Hepatocyte (in vitro differentiated cells): ENCODE data around the gene CNOT6L. TPM values are rescaled to one million over a fixed set of nuclear protein-coding genes. Genes with fewer than 3 reads are reported as not detected.

Experiments
- DNase-seq: peaks from one replicate; pipeline ENCODE4 v3.0.0-alpha.2; 2016; ENCODE audit warnings: low spot score
- H2AFZ ChIP-seq: fragments of 200-600 bp; sonication (generic); 2 replicates; pipeline ENCODE4 v1.6.0; 2016; ENCODE audit warnings: antibody characterized with exemption, mild to moderate bottlenecking
- H3K27ac ChIP-seq: fragments of 200-600 bp; sonication (generic); 2 replicates; pipeline ENCODE4 v1.5.1; 2016; ENCODE audit warnings: mild to moderate bottlenecking
- H3K27me3 ChIP-seq: fragments of 200-600 bp; sonication (generic); 2 replicates; pipeline ENCODE4 v1.6.1; 2016
- H3K36me3 ChIP-seq: fragments of 200-600 bp; sonication (generic); replicated peaks from 2 replicates; pipeline ENCODE4 v1.5.1; 2016; ENCODE audit warnings: low read depth; ENCODE audit not compliant: insufficient read depth
- H3K4me1 ChIP-seq: fragments of 200-600 bp; sonication (generic); 2 replicates; pipeline ENCODE4 v1.5.1; 2016; ENCODE audit warnings: mild to moderate bottlenecking, moderate library complexity; ENCODE audit not compliant: insufficient read depth
- H3K4me2 ChIP-seq: fragments of 200-600 bp; sonication (generic); 2 replicates; pipeline ENCODE4 v1.6.0; 2016
- H3K4me3 ChIP-seq: fragments of 200-600 bp; sonication (generic); 2 replicates; pipeline ENCODE4 v1.5.1; 2016; ENCODE audit warnings: mild to moderate bottlenecking
- H3K79me2 ChIP-seq: fragments of 200-600 bp; sonication (generic); 2 replicates; pipeline ENCODE4 v1.6.0; 2017; ENCODE audit warnings: mild to moderate bottlenecking
- H3K9me2 ChIP-seq: fragments of 200-600 bp; sonication (generic); replicated peaks from 2 replicates; pipeline ENCODE4 v1.6.0; 2017; ENCODE audit warnings: mild to moderate bottlenecking; ENCODE audit not compliant: insufficient read depth
- H3K9me3 ChIP-seq: fragments of 200-600 bp; sonication (generic); 2 replicates; pipeline ENCODE4 v1.5.1; 2016; ENCODE audit warnings: low read depth, mild to moderate bottlenecking
- H4K20me1 ChIP-seq: fragments of 200-600 bp; sonication (generic); 2 replicates; pipeline ENCODE4 v1.6.0; 2016; ENCODE audit warnings: mild to moderate bottlenecking; ENCODE audit not compliant: insufficient read depth, poor library complexity, severe bottlenecking
- CTCF ChIP-seq: fragments of 200-600 bp; sonication (generic); IDR thresholded peaks from 2 replicates; pipeline ENCODE4 v1.5.1; 2016; ENCODE audit warnings: antibody characterized with exemption, mild to moderate bottlenecking; ENCODE audit not compliant: poor library complexity
- EZH2 ChIP-seq: fragments of 200-600 bp; sonication (generic); IDR thresholded peaks from 2 replicates; pipeline ENCODE4 v1.6.1; 2016; ENCODE audit warnings: antibody characterized with exemption, mild to moderate bottlenecking, borderline replicate concordance
- EZH2phosphoT487 ChIP-seq: fragments of 200-600 bp; sonication (generic); IDR thresholded peaks from one replicate; pipeline ENCODE4 v1.6.1; 2018; ENCODE audit warnings: antibody characterized with exemption, mild to moderate bottlenecking, low read depth, moderate library complexity; ENCODE audit not compliant: unreplicated experiment, severe bottlenecking
- WGBS: methylation state at CpG from one replicate; pipeline ENCODE4 v1.1.6; 2016; ENCODE audit warnings: low lambda C conversion rate; ENCODE audit errors: missing lambda C conversion rate; 5-methylcytosine and 5-hydroxymethylcytosine counted together
- polyA plus RNA-seq: library from polyadenylated mRNA; unstranded; fragments of >200 nt; fragmentation: Nextera tagmentation; extraction: Ambion mirVana; gene quantifications from 2 replicates; pipeline ENCODE4 v1.2.1, GENCODE V29; 2016
- total RNA-seq: library from RNA; depleted of rRNA; stranded (reverse); fragments of >200 nt; gene quantifications from 2 replicates; pipeline ENCODE4 v1.2.3, GENCODE V29; 2014

CNOT6L gene
- total and polyA plus RNA-seq, 2 experiments from 2014 or later: 7.7 to 20.4 TPM

DNA sequence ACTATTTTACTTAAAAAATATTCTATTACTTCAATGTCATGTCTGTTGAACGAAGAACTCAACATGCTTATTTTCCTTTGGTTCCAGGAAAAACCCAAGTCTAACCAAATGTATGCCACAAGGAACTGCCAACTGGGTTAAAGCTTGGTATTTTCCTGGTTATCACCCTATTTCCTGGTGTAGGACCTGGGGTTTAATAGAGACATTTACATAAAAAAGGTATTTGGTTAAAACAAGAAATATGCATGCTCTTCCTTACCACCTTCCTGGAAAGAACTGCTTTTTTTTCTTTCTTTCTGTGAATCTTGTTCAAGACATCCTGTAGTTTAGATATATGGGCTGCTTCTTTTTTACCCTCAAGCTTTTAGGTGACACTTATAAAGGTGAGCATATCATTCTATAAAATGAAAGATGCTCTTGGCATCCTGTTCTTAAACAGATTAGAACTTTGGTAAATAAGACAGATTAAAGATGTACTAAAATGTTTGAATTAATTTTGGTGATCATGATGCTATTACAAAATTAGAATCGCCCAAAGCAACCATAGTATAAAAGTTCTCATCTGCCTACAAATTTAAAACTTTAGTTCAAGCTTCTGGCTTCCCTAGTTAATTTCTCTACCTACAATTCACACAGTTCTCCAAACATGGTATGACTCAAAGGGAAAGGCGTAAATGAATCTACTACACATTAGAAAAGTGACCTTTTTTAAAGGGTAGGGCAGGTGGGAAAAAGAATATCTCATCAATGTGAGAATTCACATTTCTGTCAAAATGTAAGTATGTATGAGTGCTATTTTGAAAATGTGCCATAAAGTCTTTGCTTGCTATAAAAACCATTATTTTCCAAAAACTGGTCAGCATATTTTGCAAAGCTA lies 103.5 kb downstream of the CNOT6L start:
- H2AFZ ChIP-seq: no peak overlapping the region
- H3K27ac ChIP-seq: no peak overlapping the region
- no peak overlapping the region for H3K4me3 ChIP-seq
- no peaks in the 10 kb centered on the region for H3K79me2 ChIP-seq
- no peaks in the 10 kb centered on the region for H4K20me1 ChIP-seq
- no peaks in the 10 kb centered on the region for H3K4me1 ChIP-seq
- no peaks in the 10 kb centered on the region for H3K9me2 ChIP-seq
- no peak for TF ChIP-seq CTCF
- TF ChIP-seq EZH2: no peak
- no peak for TF ChIP-seq EZH2phosphoT487
- no peak for DNase-seq
- H3K36me3 ChIP-seq: no peaks in the 10 kb centered on the region
- WGBS: 97% methylated on average over 3 of the region's 3 CpGs
- no peaks in the 10 kb centered on the region for H3K9me3 ChIP-seq
- no peak overlapping the region for H3K4me2 ChIP-seq
- H3K27me3 ChIP-seq: no peaks in the 10 kb centered on the region

GRCh38 chr4:77714514-77714913 lies 104.7 kb downstream of the CNOT6L start:
- Histone ChIP-seq H3K9me2 (no peaks in the 10 kb centered on the region), H3K4me2 (no peak overlapping the region), H3K36me3 (no peaks in the 10 kb centered on the region), H3K4me3 (no peak overlapping the region), H3K27ac (no peak overlapping the region), H4K20me1 (no peaks in the 10 kb centered on the region), H3K27me3 (no peaks in the 10 kb centered on the region), H3K9me3 (no peaks in the 10 kb centered on the region), H3K4me1 (no peaks in the 10 kb centered on the region), H2AFZ (no peak overlapping the region), H3K79me2 (no peaks in the 10 kb centered on the region)
- DNase-seq: no peak
- whole genome bisulfite sequencing: 81% methylated on average over 2 of the region's 2 CpGs
- no peak for TF ChIP-seq EZH2phosphoT487
- TF ChIP-seq EZH2: no peak
- TF ChIP-seq CTCF: no peak

DNA sequence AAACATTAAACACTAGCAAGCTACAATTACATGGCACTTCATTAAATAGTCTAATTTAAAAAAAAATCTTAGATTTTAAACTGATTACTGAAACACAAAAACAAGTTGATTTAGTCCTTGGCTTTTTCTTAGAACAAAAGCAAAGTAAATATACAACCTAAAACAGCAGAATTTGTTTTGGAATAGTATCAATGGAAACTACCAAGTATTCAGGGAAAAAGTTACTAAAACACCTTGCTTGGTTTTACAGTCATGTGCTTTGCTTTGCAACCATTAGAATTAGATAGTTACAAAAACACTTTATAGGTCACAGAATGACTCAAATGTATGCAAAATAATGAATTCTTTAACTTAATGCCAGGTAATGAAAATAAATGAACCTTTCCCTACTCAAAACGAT lies 105.3 kb downstream of the CNOT6L start:
- 100% methylated on average over 1 of the region's 1 CpG for WGBS
- no peaks in the 10 kb centered on the region for H4K20me1 ChIP-seq
- H3K4me2 ChIP-seq: no peak overlapping the region
- no peak overlapping the region for H3K27ac ChIP-seq
- no peaks in the 10 kb centered on the region for H3K9me2 ChIP-seq
- no peaks in the 10 kb centered on the region for H3K79me2 ChIP-seq
- H3K9me3 ChIP-seq: no peaks in the 10 kb centered on the region
- H3K4me1 ChIP-seq: no peaks in the 10 kb centered on the region
- H3K27me3 ChIP-seq: no peaks in the 10 kb centered on the region
- no peaks in the 10 kb centered on the region for H3K36me3 ChIP-seq
- DNase-seq: no peak
- no peak overlapping the region for H2AFZ ChIP-seq
- no peak overlapping the region for H3K4me3 ChIP-seq
- TF ChIP-seq CTCF (no peak), EZH2 (no peak), EZH2phosphoT487 (no peak)
